HepG2 (cell line): ENCODE results near the gene CYP4F22. TPM values are rescaled to one million over a fixed set of nuclear protein-coding genes. Genes with fewer than 3 reads are reported as not detected.

ENCODE experiments used
- ARID2 ChIP-seq: sonication (generic); formaldehyde crosslinking; IDR thresholded peaks from 2 replicates; pipeline ENCODE4 v1.8.1; 2022; ENCODE audit warnings: mild to moderate bottlenecking, missing genetic modification reagents, borderline replicate concordance
- CEBPB ChIP-seq: IDR thresholded peaks from 2 replicates; pipeline ENCODE4 v1.6.1; 2011; ENCODE audit warnings: low read depth, low read length, improper control_type of control experiment, borderline replicate concordance
- CREM ChIP-seq, 2 experiments: sonication (generic) in 1 of 2; formaldehyde crosslinking in 1 of 2; IDR thresholded peaks; 2 replicates each; pipeline versions ENCODE4 v1.4.0 to v1.6.1; 2016 to 2020; ENCODE audit warnings: antibody characterized with exemption in 1 of 2, mild to moderate bottlenecking in 1 of 2, missing genetic modification reagents in 1 of 2
- DNMT1 ChIP-seq: sonication (generic); formaldehyde crosslinking; IDR thresholded peaks from 2 replicates; pipeline ENCODE4 v1.5.1; 2020; ENCODE audit warnings: mild to moderate bottlenecking, missing genetic modification reagents
- ETV6 ChIP-seq: sonication (generic); formaldehyde crosslinking; conservative IDR thresholded peaks from 2 replicates; pipeline ENCODE4 v1.4.0; 2020; ENCODE audit warnings: missing genetic modification reagents
- HIVEP1 ChIP-seq: sonication (generic); formaldehyde crosslinking; IDR thresholded peaks from 2 replicates; pipeline ENCODE4 v1.4.0; 2020; ENCODE audit warnings: mild to moderate bottlenecking, missing genetic modification reagents
- HOXD1 ChIP-seq: sonication (generic); formaldehyde crosslinking; IDR thresholded peaks from 2 replicates; pipeline ENCODE4 v1.5.0; 2020; ENCODE audit warnings: missing genetic modification reagents
- KDM4B ChIP-seq: sonication (generic); formaldehyde crosslinking; IDR thresholded peaks from 2 replicates; pipeline ENCODE4 v1.4.0; 2020; ENCODE audit warnings: missing genetic modification reagents
- KMT2B ChIP-seq: IDR thresholded peaks from 2 replicates; pipeline ENCODE4 v1.6.1; 2016; ENCODE audit warnings: missing genetic modification reagents, missing compliant biosample characterization
- MAFK ChIP-seq, 2 experiments: IDR thresholded peaks in 1 of 2; conservative IDR thresholded peaks in 1 of 2; 2 replicates each; pipeline ENCODE4 v1.6.1; 2011; ENCODE audit warnings: improper control_type of control experiment in 2 of 2, low read length in 2 of 2
- PHF20 ChIP-seq: sonication (generic); formaldehyde crosslinking; IDR thresholded peaks from 2 replicates; pipeline ENCODE4 v1.5.0; 2020; ENCODE audit warnings: mild to moderate bottlenecking, missing genetic modification reagents
- PHF5A ChIP-seq: IDR thresholded peaks from one replicate; pipeline ENCODE4 v1.6.1; 2018; ENCODE audit warnings: low read depth, missing genetic modification reagents; ENCODE audit not compliant: unreplicated experiment
- POLR2AphosphoS5 ChIP-seq: IDR thresholded peaks from 2 replicates; pipeline ENCODE4 v1.6.1; 2012; ENCODE audit warnings: low read depth, low read length
- PRMT3 ChIP-seq: sonication (generic); formaldehyde crosslinking; IDR thresholded peaks from 2 replicates; pipeline ENCODE4 v1.8.1; 2022; ENCODE audit warnings: low read depth, mild to moderate bottlenecking, moderate library complexity, missing genetic modification reagents, borderline replicate concordance
- SATB2 ChIP-seq: sonication (generic); formaldehyde crosslinking; IDR thresholded peaks from 2 replicates; pipeline ENCODE4 v1.5.0; 2020; ENCODE audit warnings: missing genetic modification reagents
- SIX4 ChIP-seq: sonication (generic); formaldehyde crosslinking; IDR thresholded peaks from 2 replicates; pipeline ENCODE4 v1.4.0; 2020; ENCODE audit warnings: missing genetic modification reagents
- SOX6 ChIP-seq, 2 experiments: fragments of 450-650 bp in 1 of 2; sonication (generic) in 1 of 2; formaldehyde crosslinking in 1 of 2; IDR thresholded peaks; 2 replicates each; pipeline versions ENCODE4 v1.4.0 to v1.6.1; 2017 to 2020; ENCODE audit warnings: antibody characterized with exemption in 1 of 2, mild to moderate bottlenecking in 1 of 2, missing genetic modification reagents in 1 of 2
- ZNF20 ChIP-seq: sonication (generic); formaldehyde crosslinking; IDR thresholded peaks from 2 replicates; pipeline ENCODE4 v1.4.0; 2020; ENCODE audit warnings: mild to moderate bottlenecking, moderate library complexity, missing genetic modification reagents
- ZNF225 ChIP-seq: sonication (generic); formaldehyde crosslinking; IDR thresholded peaks from 2 replicates; pipeline ENCODE4 v1.4.0; 2020; ENCODE audit warnings: mild to moderate bottlenecking, missing genetic modification reagents
- ZNF235 ChIP-seq: sonication (generic); formaldehyde crosslinking; IDR thresholded peaks from 2 replicates; pipeline ENCODE4 v1.8.1; 2023; ENCODE audit warnings: mild to moderate bottlenecking, missing genetic modification reagents, borderline replicate concordance
- ZNF598 ChIP-seq: sonication (generic); formaldehyde crosslinking; IDR thresholded peaks from 2 replicates; pipeline ENCODE4 v1.5.1; 2020; ENCODE audit warnings: mild to moderate bottlenecking, missing genetic modification reagents, borderline replicate concordance
- ZNF768 ChIP-seq: sonication (generic); formaldehyde crosslinking; IDR thresholded peaks from 2 replicates; pipeline ENCODE4 v1.4.0; 2020; ENCODE audit warnings: missing genetic modification reagents
- polyA plus RNA-seq, 8 experiments: library from polyadenylated mRNA; depleted of rRNA in 3 of 8; stranded (reverse) in 7 of 8; unstranded in 1 of 8; fragments of >200 nt; fragmentation: Illumina TruSeq in 4 of 8; extraction: Trizol in 4 of 8; gene quantifications; 2 replicates each; pipeline versions ENCODE4 v1.2.1 to v1.2.3, GENCODE V29; 2011 to 2016; ENCODE audit warnings: low read depth in 4 of 8, missing spikeins in 1 of 8, mixed read lengths in 1 of 8; ENCODE audit not compliant: insufficient read depth in 1 of 8
- total RNA-seq, 5 experiments: library from RNA; depleted of rRNA; stranded (reverse); fragments of >200 nt; fragmentation: Illumina TruSeq; extraction: Trizol; gene quantifications; 2 replicates each; pipeline ENCODE4 v1.2.3, GENCODE V29; 2016; ENCODE audit warnings: low read depth in 1 of 5
- TF ChIP-seq, protein P1 (sequence below): sonication (generic); formaldehyde crosslinking; IDR thresholded peaks from 2 replicates; pipeline ENCODE4 v1.9.0; 2021; ENCODE audit warnings: missing genetic modification reagents, borderline replicate concordance
- TF ChIP-seq, protein P2 (sequence below): sonication (generic); formaldehyde crosslinking; conservative IDR thresholded peaks from 2 replicates; pipeline ENCODE4 v1.8.1; 2023; ENCODE audit warnings: missing genetic modification reagents
- TF ChIP-seq, protein P3 (sequence below): sonication (generic); formaldehyde crosslinking; IDR thresholded peaks from 2 replicates; pipeline ENCODE4 v1.4.0; 2020; ENCODE audit warnings: missing genetic modification reagents
- TF ChIP-seq, protein P4 (sequence below): sonication (generic); formaldehyde crosslinking; IDR thresholded peaks from 2 replicates; pipeline ENCODE4 v1.5.0; 2020; ENCODE audit warnings: missing genetic modification reagents

CYP4F22 gene
- total and polyA plus RNA-seq, 2 of the 13 experiments (the other 11 are each of a cell fraction or from before 2014, with no cell fraction given): 0.05 TPM; not detected in 1

- TF ChIP-seq ZNF768 (CRISPR knock-in tag) (0 out of 2 replicates have a peak, but pooled peaks have one; percentile 28), KMT2B (no peak), PHF20 (CRISPR knock-in tag) (no peak), ZNF20 (no peak), ZNF235 (CRISPR knock-in tag) (no peak), SOX6 (IDR thresholded peaks at IDR 0.05) (no peak), SOX6 (CRISPR knock-in tag; IDR thresholded peaks at IDR 0.05) (no peak), CREM (IDR thresholded peaks at IDR 0.05) (no peak), CREM (CRISPR knock-in tag; IDR thresholded peaks at IDR 0.05) (no peak), KDM4B (CRISPR knock-in tag) (no peak), ETV6 (CRISPR knock-in tag) (no peak), ZNF225 (CRISPR knock-in tag) (no peak), HOXD1 (CRISPR knock-in tag) (no peak), POLR2AphosphoS5 (no peak), DNMT1 (CRISPR knock-in tag) (no peak), ZNF598 (CRISPR knock-in tag) (0 out of 2 replicates have a peak, but pooled peaks have one; percentile 29), CEBPB (no peak), SIX4 (CRISPR knock-in tag) (no peak), ARID2 (no peak), SATB2 (CRISPR knock-in tag) (no peak), MAFK (conservative IDR thresholded peaks at IDR 0.05 in 1 of 2, IDR thresholded peaks at IDR 0.05 in 1 of 2; ENCODE audit: low read length in 2 of 2) (no peak), PHF5A (no peak), PRMT3 (CRISPR knock-in tag) (no peak), HIVEP1 (CRISPR knock-in tag) (no peak)
- TF ChIP-seq, protein P1, sequence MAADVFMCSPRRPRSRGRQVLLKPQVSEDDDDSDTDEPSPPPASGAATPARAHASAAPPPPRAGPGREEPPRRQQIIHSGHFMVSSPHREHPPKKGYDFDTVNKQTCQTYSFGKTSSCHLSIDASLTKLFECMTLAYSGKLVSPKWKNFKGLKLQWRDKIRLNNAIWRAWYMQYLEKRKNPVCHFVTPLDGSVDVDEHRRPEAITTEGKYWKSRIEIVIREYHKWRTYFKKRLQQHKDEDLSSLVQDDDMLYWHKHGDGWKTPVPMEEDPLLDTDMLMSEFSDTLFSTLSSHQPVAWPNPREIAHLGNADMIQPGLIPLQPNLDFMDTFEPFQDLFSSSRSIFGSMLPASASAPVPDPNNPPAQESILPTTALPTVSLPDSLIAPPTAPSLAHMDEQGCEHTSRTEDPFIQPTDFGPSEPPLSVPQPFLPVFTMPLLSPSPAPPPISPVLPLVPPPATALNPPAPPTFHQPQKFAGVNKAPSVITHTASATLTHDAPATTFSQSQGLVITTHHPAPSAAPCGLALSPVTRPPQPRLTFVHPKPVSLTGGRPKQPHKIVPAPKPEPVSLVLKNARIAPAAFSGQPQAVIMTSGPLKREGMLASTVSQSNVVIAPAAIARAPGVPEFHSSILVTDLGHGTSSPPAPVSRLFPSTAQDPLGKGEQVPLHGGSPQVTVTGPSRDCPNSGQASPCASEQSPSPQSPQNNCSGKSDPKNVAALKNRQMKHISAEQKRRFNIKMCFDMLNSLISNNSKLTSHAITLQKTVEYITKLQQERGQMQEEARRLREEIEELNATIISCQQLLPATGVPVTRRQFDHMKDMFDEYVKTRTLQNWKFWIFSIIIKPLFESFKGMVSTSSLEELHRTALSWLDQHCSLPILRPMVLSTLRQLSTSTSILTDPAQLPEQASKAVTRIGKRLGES (CRISPR knock-in tag): no peak
- TF ChIP-seq, protein P2, sequence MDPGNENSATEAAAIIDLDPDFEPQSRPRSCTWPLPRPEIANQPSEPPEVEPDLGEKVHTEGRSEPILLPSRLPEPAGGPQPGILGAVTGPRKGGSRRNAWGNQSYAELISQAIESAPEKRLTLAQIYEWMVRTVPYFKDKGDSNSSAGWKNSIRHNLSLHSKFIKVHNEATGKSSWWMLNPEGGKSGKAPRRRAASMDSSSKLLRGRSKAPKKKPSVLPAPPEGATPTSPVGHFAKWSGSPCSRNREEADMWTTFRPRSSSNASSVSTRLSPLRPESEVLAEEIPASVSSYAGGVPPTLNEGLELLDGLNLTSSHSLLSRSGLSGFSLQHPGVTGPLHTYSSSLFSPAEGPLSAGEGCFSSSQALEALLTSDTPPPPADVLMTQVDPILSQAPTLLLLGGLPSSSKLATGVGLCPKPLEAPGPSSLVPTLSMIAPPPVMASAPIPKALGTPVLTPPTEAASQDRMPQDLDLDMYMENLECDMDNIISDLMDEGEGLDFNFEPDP: no peak
- TF ChIP-seq, protein P3, sequence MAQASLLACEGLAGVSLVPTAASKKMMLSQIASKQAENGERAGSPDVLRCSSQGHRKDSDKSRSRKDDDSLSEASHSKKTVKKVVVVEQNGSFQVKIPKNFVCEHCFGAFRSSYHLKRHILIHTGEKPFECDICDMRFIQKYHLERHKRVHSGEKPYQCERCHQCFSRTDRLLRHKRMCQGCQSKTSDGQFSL (CRISPR knock-in tag): no peak
- TF ChIP-seq, protein P4, sequence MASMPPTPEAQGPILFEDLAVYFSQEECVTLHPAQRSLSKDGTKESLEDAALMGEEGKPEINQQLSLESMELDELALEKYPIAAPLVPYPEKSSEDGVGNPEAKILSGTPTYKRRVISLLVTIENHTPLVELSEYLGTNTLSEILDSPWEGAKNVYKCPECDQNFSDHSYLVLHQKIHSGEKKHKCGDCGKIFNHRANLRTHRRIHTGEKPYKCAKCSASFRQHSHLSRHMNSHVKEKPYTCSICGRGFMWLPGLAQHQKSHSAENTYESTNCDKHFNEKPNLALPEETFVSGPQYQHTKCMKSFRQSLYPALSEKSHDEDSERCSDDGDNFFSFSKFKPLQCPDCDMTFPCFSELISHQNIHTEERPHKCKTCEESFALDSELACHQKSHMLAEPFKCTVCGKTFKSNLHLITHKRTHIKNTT: no peak
Measured at GRCh38 chr19:15551293-15552004, 43.1 kb downstream of the CYP4F22 start (continued).
